ENCODE data around the gene ALLC. TPM values are rescaled to one million over a fixed set of nuclear protein-coding genes. Genes with fewer than 3 reads are reported as not detected.

ALLC gene
- total RNA-seq, 1 experiment from 2014 or later: not detected

DNA sequence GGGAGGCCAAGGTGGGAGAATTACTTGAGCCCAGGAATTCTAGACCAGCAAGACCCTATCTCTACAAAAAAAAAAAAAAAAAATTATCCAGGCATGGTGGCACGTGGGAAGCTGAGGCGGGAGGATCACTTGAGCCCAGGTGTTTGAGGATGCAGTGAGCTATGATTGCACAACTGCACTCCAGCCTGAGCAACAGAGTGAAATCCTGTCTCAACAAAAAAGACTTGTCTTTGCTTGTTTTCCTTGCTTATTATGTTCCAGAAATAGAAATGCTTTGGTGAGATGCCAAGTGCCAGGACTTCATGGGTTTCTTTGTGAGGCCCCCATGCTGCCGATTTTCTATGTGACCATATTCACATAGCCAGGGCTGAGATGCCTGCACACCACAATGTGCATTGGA lies 54.4 kb downstream of the ALLC start:
- TF ChIP-seq EZH2 (IDR thresholded peaks at IDR 0.05; ENCODE audit: low read length, unreplicated experiment) (no peak), EZH2phosphoT487 (IDR thresholded peaks at IDR 0.05; ENCODE audit: borderline replicate concordance, low read length) (no peak)
- TF ChIP-seq, protein P1, sequence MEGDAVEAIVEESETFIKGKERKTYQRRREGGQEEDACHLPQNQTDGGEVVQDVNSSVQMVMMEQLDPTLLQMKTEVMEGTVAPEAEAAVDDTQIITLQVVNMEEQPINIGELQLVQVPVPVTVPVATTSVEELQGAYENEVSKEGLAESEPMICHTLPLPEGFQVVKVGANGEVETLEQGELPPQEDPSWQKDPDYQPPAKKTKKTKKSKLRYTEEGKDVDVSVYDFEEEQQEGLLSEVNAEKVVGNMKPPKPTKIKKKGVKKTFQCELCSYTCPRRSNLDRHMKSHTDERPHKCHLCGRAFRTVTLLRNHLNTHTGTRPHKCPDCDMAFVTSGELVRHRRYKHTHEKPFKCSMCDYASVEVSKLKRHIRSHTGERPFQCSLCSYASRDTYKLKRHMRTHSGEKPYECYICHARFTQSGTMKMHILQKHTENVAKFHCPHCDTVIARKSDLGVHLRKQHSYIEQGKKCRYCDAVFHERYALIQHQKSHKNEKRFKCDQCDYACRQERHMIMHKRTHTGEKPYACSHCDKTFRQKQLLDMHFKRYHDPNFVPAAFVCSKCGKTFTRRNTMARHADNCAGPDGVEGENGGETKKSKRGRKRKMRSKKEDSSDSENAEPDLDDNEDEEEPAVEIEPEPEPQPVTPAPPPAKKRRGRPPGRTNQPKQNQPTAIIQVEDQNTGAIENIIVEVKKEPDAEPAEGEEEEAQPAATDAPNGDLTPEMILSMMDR (conservative IDR thresholded peaks at IDR 0.05; ENCODE audit: low read depth, low read length): no peak
- H3F3A ChIP-seq (ENCODE audit: low read length, unreplicated experiment): no peaks in the 10 kb centered on the region
- H3K27ac ChIP-seq (ENCODE audit: low read length): no peak overlapping the region
- intact Hi-C loops (cut with micrococcal nuclease): no loop called here
- CTCF ChIA-PET: no interaction called here
- no peaks in the 10 kb centered on the region for H3K36me3 ChIP-seq (ENCODE audit: low read depth, low read length)
- POLR2A ChIA-PET (ENCODE audit: unreplicated experiment): no interaction called here
- ATAC-seq: no peak
- H3K9me3 ChIP-seq (ENCODE audit: low read length): no peaks in the 10 kb centered on the region
- no peak overlapping the region for H3K9ac ChIP-seq (ENCODE audit: low read length)
- no peaks in the 10 kb centered on the region for H3K4me1 ChIP-seq (ENCODE audit: insufficient read depth, low read length)
- no peak overlapping the region for H2AFZ ChIP-seq (ENCODE audit: low read length)
- BruUV-seq (replicated peaks): no TSS peak
- no peaks in the 10 kb centered on the region for H3K9me2 ChIP-seq (replicated peaks; ENCODE audit: low read length)
- no peaks in the 10 kb centered on the region for H3K79me2 ChIP-seq (ENCODE audit: low read length)
- no peaks in the 10 kb centered on the region for H4K20me1 ChIP-seq (ENCODE audit: low read length)
- H3K27me3 ChIP-seq (ENCODE audit: low read length): peaks cover 31% of the 10 kb centered on the region
- H3K4me3 ChIP-seq (ENCODE audit: low read length): no peak overlapping the region
- no peak for DNase-seq
- no peak overlapping the region for H3K4me2 ChIP-seq (ENCODE audit: low read length)

DNA sequence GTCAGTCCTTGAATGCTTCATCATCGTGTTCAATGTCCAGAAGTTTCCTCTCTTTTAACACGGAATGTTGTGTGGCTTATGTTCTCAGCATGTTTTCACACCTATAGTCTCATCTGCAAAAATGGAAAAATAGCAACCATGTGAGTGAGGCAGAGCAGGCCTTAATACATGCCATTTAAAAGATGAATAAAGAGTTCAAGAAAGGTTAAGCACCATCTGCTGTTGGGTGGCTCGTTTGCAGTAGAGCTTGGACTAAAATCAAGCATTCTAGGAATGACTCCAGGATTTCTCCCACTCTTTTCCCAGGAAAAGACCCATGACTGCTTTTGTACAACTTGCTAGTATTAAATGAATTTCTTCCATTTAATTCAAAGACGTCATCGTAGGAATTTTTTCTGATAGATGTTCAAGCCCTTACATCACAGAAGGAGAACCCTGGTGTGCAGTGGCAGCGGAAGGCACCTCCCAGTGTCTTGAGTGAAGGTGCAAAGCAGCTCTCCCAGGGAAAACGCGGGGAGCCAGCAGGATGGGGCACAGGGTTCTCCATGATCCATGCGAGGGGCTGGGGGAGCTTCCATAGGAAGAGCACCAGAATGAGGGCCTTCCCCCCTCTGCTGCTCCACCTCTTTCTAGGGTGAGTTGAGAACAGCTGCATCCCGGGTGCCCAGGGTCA lies 55.0 kb downstream of the ALLC start:
- H4K20me1 ChIP-seq (ENCODE audit: low read length): no peaks in the 10 kb centered on the region
- H3K27me3 ChIP-seq (ENCODE audit: low read length): peaks cover 26% of the 10 kb centered on the region
- no peak overlapping the region for H3K4me3 ChIP-seq (ENCODE audit: low read length)
- no TSS peak for BruUV-seq (replicated peaks)
- no peaks in the 10 kb centered on the region for H3K9me2 ChIP-seq (replicated peaks; ENCODE audit: low read length)
- H3K9ac ChIP-seq (ENCODE audit: low read length): no peak overlapping the region
- POLR2A ChIA-PET (ENCODE audit: unreplicated experiment): no interaction called here
- no peaks in the 10 kb centered on the region for H3K4me1 ChIP-seq (ENCODE audit: insufficient read depth, low read length)
- no peaks in the 10 kb centered on the region for H3K9me3 ChIP-seq (ENCODE audit: low read length)
- DNase-seq (no peak), ATAC-seq (no peak)
- no peaks in the 10 kb centered on the region for H3K79me2 ChIP-seq (ENCODE audit: low read length)
- intact Hi-C loops (cut with micrococcal nuclease): no loop called here
- no peak overlapping the region for H3K27ac ChIP-seq (ENCODE audit: low read length)
- H2AFZ ChIP-seq (ENCODE audit: low read length): no peak overlapping the region
- CTCF ChIA-PET: no interaction called here
- H3F3A ChIP-seq (ENCODE audit: low read length, unreplicated experiment): no peaks in the 10 kb centered on the region
- TF ChIP-seq EZH2 (IDR thresholded peaks at IDR 0.05; ENCODE audit: low read length, unreplicated experiment): no peak
- TF ChIP-seq, protein P1 (conservative IDR thresholded peaks at IDR 0.05; ENCODE audit: low read depth, low read length): no peak
- no peak for TF ChIP-seq EZH2phosphoT487 (IDR thresholded peaks at IDR 0.05; ENCODE audit: borderline replicate concordance, low read length)
- no peak overlapping the region for H3K4me2 ChIP-seq (ENCODE audit: low read length)
- H3K36me3 ChIP-seq (ENCODE audit: low read depth, low read length): no peaks in the 10 kb centered on the region

DNA sequence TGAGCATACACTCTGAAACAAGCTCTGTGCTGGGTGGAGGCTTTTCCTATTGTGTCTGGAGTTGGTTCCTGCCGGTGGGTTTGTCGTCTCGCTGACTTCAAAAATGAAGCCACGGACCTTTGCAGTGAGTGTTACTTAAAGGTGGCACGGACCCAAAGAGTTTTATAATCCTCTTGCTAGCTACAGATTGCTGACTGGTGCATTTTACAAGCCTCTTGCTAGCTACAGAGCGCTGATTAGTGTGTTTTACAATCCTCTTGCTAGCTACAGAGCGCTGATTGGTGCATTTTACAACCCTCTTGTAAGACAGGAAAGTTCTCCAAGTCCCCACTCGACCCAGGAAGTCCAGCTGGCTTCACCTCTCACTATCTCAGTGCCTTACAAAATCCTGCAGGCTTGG lies 60.7 kb downstream of the ALLC start:
- H3K4me3 ChIP-seq (ENCODE audit: low read length): no peak overlapping the region
- no peaks in the 10 kb centered on the region for H3K4me1 ChIP-seq (ENCODE audit: insufficient read depth, low read length)
- intact Hi-C loops (cut with micrococcal nuclease): no loop called here
- DNase-seq (no peak), ATAC-seq (no peak)
- ChIA-PET CTCF (no interaction called here), POLR2A (ENCODE audit: unreplicated experiment) (interaction anchor here (0.6 kb wide), 1 partner anchor 159 kb away, joined by 3 read pairs; no protein-coding TSS in a partner anchor)
- TF ChIP-seq, protein P1 (conservative IDR thresholded peaks at IDR 0.05; ENCODE audit: low read depth, low read length): no peak
- TF ChIP-seq EZH2 (IDR thresholded peaks at IDR 0.05; ENCODE audit: low read length, unreplicated experiment) (no peak), EZH2phosphoT487 (IDR thresholded peaks at IDR 0.05; ENCODE audit: borderline replicate concordance, low read length) (no peak)
- H3F3A ChIP-seq (ENCODE audit: low read length, unreplicated experiment): no peaks in the 10 kb centered on the region
- H3K36me3 ChIP-seq (ENCODE audit: low read depth, low read length): no peaks in the 10 kb centered on the region
- H3K79me2 ChIP-seq (ENCODE audit: low read length): no peaks in the 10 kb centered on the region
- no peak overlapping the region for H3K4me2 ChIP-seq (ENCODE audit: low read length)
- no peak overlapping the region for H2AFZ ChIP-seq (ENCODE audit: low read length)
- no TSS peak for BruUV-seq (replicated peaks)
- no peak overlapping the region for H3K27ac ChIP-seq (ENCODE audit: low read length)
- H3K9ac ChIP-seq (ENCODE audit: low read length): no peak overlapping the region
- H3K27me3 ChIP-seq (ENCODE audit: low read length): peaks cover 42% of the 10 kb centered on the region
- no peaks in the 10 kb centered on the region for H3K9me2 ChIP-seq (replicated peaks; ENCODE audit: low read length)
- H3K9me3 ChIP-seq (ENCODE audit: low read length): no peaks in the 10 kb centered on the region
- no peaks in the 10 kb centered on the region for H4K20me1 ChIP-seq (ENCODE audit: low read length)

All from PC-3 (cell line).